Right lobe of liver (tissue), 6 donors: Measurements from ENCODE around the gene NFIA. TPM values are rescaled to one million over a fixed set of nuclear protein-coding genes. Genes with fewer than 3 reads are reported as not detected.

Experiments
- ATAC-seq, 4 donors: fragments of 200-7000 bp; cut with Tn5 transposase; one replicate each; pipeline ENCODE4 v1.9.1; 2020; ENCODE audit warnings: mild to moderate bottlenecking in 4 of 4, moderate library complexity in 4 of 4
- DNase-seq, 3 donors: peaks; one replicate each; pipeline ENCODE4 v3.0.0-alpha.2; 2020
- H3K27ac ChIP-seq, 3 donors: fragments of 200-600 bp; one replicate each; pipeline ENCODE4 v1.8.0; 2022
- H3K27me3 ChIP-seq, 2 donors: fragments of 200-600 bp; one replicate each; pipeline ENCODE4 v1.8.0; 2022
- H3K36me3 ChIP-seq, 4 donors: fragments of 200-600 bp; sonication (generic) in 1 of 4; one replicate each; pipeline versions ENCODE4 v1.5.1 to v1.8.0; 2017 to 2022; ENCODE audit warnings: control low read depth in 1 of 4
- H3K4me1 ChIP-seq, 4 donors: fragments of 200-600 bp; sonication (generic) in 1 of 4; one replicate each; pipeline versions ENCODE4 v1.5.1 to v1.8.0; 2017 to 2022; ENCODE audit warnings: control low read depth in 1 of 4
- H3K4me3 ChIP-seq, 3 donors: fragments of 200-600 bp; one replicate each; pipeline ENCODE4 v1.8.0; 2022
- H3K9me3 ChIP-seq, 4 donors: fragments of 200-600 bp; sonication (generic) in 1 of 4; one replicate each; pipeline versions ENCODE4 v1.5.1 to v1.8.0; 2017 to 2022; ENCODE audit warnings: control low read depth in 1 of 4
- CTCF ChIP-seq, 4 donors: fragments of 200-600 bp in 3 of 4; fragments of 450-650 bp in 1 of 4; IDR thresholded peaks; one replicate each; pipeline versions ENCODE4 v1.5.1 to v1.8.0; 2016 to 2022; ENCODE audit warnings: antibody characterized with exemption in 4 of 4, mild to moderate bottlenecking in 2 of 4
- POLR2A ChIP-seq: fragments of 450-650 bp; IDR thresholded peaks from one replicate; pipeline ENCODE4 v1.6.1; 2017; ENCODE audit warnings: antibody characterized with exemption, mild to moderate bottlenecking
- WGBS: methylation state at CpG from one replicate; pipeline ENCODE4 v1.1.6; 2018; ENCODE audit warnings: low coverage, low lambda C conversion rate; ENCODE audit not compliant: insufficient coverage; ENCODE audit errors: missing lambda C conversion rate; 5-methylcytosine and 5-hydroxymethylcytosine counted together
- intact Hi-C, 2 donors: fragments of 100-400 bp; cut with DNase I; formaldehyde crosslinking; loops; one replicate each; pipeline versions ENCODE4 v1.11.2 to v1.14.1; 2022
- total RNA-seq, 6 experiments: library from RNA; depleted of rRNA in 2 of 6; stranded (reverse); fragments of >200 nt in 2 of 6; fragmentation: NEBNext Ultra II Directional in 3 of 6; extraction: Animal tissue kit (Norgen Biotek cat#: 25700) in 3 of 6; gene quantifications; one replicate each; pipeline versions ENCODE4 v1.1.0 to v1.2.4, GENCODE V29; 2016 to 2023
- donor health status: DM: no; HTN: yes; CAD: no.
- donor health status: DM: no; HTN: no; CAD: no.
- donor health status: DM: no; HTN: no; CAD: no.
- donor health status: DM: no; HTN: yes; CAD: no.
- donor health status: DM: no; HTN: yes; CAD: no.

The NFIA gene
- total RNA-seq, 6 experiments from 2014 or later, result 36.7 to 97.2 (median 57.9) TPM

- 91% methylated on average over 4 of the region's 4 CpGs for WGBS
- ATAC-seq (no peak), DNase-seq (no peak)
- TF ChIP-seq POLR2A (no peak), CTCF (IDR thresholded peaks at IDR 0.05) (no peak)
- no peak overlapping the region for H3K27ac ChIP-seq
- intact Hi-C loops, result no loop called here
- H3K4me3 ChIP-seq, result no peak overlapping the region
- peaks cover 0 to 18% (median 6%) of the 10 kb centered on the region in 4 donors for H3K4me1 ChIP-seq
- H3K27me3 ChIP-seq, result no peaks in the 10 kb centered on the region
- no peaks in the 10 kb centered on the region for H3K9me3 ChIP-seq
- no peaks in the 10 kb centered on the region for H3K36me3 ChIP-seq
Measured at GRCh38 chr1:61315011-61315410, 232.7 kb downstream of the NFIA start.

- no peak for DNase-seq
- Histone ChIP-seq H3K27ac (no peak overlapping the region), H3K27me3 (no peaks in the 10 kb centered on the region), H3K4me3 (no peak overlapping the region), H3K4me1 (peaks cover 0 to 33% (median 9%) of the 10 kb centered on the region in 4 donors), H3K36me3 (no peaks in the 10 kb centered on the region), H3K9me3 (no peaks in the 10 kb centered on the region)
- intact Hi-C loops, result no loop called here
- 79% methylated on average over 7 of the region's 7 CpGs for WGBS
- ATAC-seq, result no peak
- no peak for TF ChIP-seq CTCF (IDR thresholded peaks at IDR 0.05)
- no peak for TF ChIP-seq POLR2A
Measured at GRCh38 chr1:61316493-61316892, 234.1 kb downstream of the NFIA start.

- Histone ChIP-seq H3K4me3 (no peak overlapping the region), H3K27me3 (no peaks in the 10 kb centered on the region), H3K9me3 (no peaks in the 10 kb centered on the region), H3K27ac (no peak overlapping the region), H3K36me3 (no peaks in the 10 kb centered on the region), H3K4me1 (peaks cover 0 to 49% (median 15%) of the 10 kb centered on the region in 4 donors)
- intact Hi-C loops, result no loop called here
- peak in 1 of 4 donors; percentile 26 for ATAC-seq
- WGBS, result 47% methylated on average over 8 of the region's 8 CpGs
- TF ChIP-seq CTCF (IDR thresholded peaks at IDR 0.05) (no peak), POLR2A (no peak)
- no peak for DNase-seq
Measured at GRCh38 chr1:61318319-61319125, 236.2 kb downstream of the NFIA start.

- Histone ChIP-seq H3K4me3 (no peak overlapping the region), H3K9me3 (no peaks in the 10 kb centered on the region), H3K4me1 (peaks cover 0 to 49% (median 16%) of the 10 kb centered on the region in 4 donors), H3K36me3 (no peaks in the 10 kb centered on the region), H3K27me3 (no peaks in the 10 kb centered on the region), H3K27ac (no peak overlapping the region)
- ATAC-seq, result no peak
- no peak for DNase-seq
- WGBS, result 89% methylated on average over 2 of the region's 2 CpGs
- TF ChIP-seq CTCF (IDR thresholded peaks at IDR 0.05), result no peak
- TF ChIP-seq POLR2A, result no peak
- intact Hi-C loops, result no loop called here
Measured at GRCh38 chr1:61320575-61320974, 238.2 kb downstream of the NFIA start.
